HG02678 (cell line): ENCODE results near the gene SLC25A21.
"Not testable (repeated sequence)": the region's sequence is repeated elsewhere in the genome, so short reads cannot be mapped to it uniquely, and the experiment has no call there.

Experiments
- ATAC-seq: cut with Tn5 transposase; IDR thresholded peaks from one replicate; pipeline ENCODE4 v1.9.1; 2021; ENCODE audit warnings: mild to moderate bottlenecking, moderate library complexity; ENCODE audit not compliant: unreplicated experiment

Gene SLC25A21

DNA sequence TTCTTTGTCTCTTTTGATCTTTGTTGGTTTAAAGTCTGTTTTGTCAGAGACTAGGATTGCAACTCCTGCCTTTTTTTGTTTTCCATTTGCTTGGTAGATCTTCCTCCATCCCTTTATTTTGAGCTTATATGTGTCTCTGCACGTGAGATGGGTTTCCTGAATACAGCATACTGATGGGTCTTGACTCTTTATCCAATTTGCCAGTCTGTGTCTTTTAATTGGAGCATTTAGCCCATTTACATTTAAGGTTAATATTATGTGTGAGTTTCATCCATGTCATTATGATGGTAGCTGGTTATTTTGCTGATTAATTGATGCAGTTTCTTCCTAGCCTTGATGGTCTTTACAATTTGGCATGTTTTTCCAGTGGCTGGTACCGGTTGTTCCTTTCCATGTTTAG is 276.1 kb downstream of the SLC25A21 start:
- not testable (repeated sequence) for ATAC-seq

- no peak for ATAC-seq
These were observed 288.4 kb downstream of the SLC25A21 start for GRCh38 chr14:36884049-36884448.

DNA sequence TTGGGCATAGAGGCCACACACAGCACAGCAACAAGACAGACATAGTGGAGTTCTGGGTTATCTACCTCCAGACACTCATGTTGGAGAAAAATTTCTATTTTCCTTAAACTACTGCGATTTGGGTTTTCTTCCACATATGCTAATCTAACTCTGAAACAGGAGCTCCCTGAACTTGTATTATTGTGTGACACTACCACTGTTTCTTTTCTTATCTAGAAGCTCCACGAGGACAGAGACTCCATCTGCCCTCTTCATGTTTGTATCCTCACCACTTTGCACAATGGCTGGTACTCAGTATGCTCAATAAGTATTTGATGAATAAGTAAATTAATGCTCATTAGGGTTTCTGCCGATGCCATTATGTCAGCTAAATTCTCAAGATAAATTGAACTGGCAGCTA is 292.1 kb downstream of the SLC25A21 start:
- no peak for ATAC-seq

DNA sequence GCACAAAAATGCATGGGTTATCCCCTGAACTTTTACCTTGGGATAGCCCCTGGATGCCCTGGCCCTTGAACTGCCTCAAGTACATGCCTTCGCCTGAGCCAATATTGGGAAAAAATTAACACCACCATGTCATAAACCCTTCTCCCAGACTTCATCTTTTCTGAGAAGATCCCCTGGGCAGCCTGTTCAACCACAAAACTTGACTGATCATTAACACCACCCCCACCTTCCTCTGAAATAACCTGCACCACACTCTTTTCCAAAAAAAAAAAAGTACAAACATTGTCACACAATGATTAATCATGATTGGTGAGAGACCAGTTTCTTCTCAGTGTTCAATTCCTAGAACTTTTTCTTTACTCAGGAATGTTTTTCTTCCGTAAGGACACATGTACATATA is 292.8 kb downstream of the SLC25A21 start:
- ATAC-seq = no peak

- ATAC-seq = no peak
These were observed 297.8 kb downstream of the SLC25A21 start for GRCh38 chr14:36874396-36875138.

- no peak for ATAC-seq
These were observed 301.6 kb downstream of the SLC25A21 start for GRCh38 chr14:36870776-36871175.

GRCh38 chr14:36869125-36869524 is 303.3 kb downstream of the SLC25A21 start:
- ATAC-seq = no peak

DNA sequence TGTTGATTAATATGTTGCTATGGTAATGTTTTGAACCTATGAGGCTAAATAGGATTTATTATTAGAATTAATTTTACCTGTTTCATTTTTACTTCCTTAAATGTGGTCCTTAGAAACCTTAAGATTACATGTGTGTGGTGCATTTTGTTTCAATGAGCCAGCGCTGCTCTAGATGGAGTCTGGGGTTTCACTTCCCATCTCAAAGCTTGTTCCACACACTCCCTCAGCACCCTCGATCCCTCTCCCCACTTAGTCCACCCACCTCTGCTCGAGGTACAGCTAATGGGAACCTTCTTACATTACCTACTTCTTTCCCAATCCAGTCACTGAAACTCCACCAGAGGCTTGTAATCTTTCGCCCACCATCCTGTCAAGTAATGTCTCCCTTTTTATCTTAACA is 305.5 kb downstream of the SLC25A21 start:
- peak; percentile 82 for ATAC-seq

DNA sequence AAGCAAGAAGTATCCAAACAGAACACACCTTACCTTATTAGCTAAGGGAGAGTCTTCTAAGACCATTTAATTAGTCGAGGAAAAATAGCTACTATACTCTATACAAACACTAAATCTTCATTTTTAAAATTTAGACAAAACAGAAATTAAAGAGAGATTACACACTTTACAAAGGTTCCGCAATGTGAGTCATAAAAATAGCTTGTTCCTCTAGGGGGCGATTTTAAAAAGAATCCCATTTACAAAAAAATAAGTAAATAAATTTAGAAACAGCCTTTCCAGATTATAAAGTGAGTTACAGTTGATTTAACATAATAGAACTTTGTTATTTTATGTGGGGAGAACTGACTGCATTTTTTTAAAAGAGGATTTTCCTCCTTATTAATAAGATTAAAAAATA is 309.1 kb downstream of the SLC25A21 start:
- no peak for ATAC-seq

- ATAC-seq = not testable (repeated sequence)
These were observed 310.2 kb downstream of the SLC25A21 start for GRCh38 chr14:36862237-36862636.

DNA sequence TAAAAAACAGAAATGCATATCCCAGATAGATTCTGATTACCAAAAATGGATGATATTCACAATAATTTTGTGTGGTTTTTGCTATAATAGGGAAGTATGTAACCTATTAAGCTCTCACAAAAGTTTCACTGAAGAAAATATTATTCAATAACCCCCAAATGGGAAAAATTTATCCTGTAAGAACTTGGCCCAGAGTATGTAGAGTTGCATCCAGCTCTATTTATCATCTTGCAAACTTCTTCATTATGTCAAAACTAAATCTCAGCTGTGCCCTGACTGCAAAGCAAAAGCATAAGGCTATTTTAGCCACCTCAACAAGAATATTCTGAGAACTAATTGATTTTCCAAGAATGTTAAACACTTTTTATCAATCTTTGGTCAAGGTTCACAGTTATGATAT is 311.6 kb downstream of the SLC25A21 start:
- ATAC-seq = no peak

DNA sequence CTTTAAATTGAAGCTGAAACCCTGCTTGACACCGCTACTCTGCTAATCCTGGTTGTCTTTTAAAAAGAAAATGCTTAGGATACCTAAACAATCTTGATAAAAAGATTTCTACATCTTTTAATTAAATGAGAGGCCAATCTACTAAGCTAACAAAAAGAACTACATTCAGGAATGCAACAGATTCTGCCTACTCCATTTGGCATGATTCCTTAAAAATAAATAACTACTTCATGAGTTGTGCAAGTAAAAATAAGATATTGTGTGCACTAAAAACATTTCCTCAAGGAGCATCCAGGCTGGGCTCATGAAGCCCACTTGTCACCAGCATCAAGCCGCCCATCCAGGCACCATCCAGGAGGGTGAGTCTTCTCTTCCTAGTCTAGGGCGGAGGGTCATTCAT is 313.3 kb downstream of the SLC25A21 start:
- ATAC-seq = no peak

- no peak for ATAC-seq
These were observed 314.5 kb downstream of the SLC25A21 start for GRCh38 chr14:36857842-36858445.

- ATAC-seq = no peak
These were observed 315.3 kb downstream of the SLC25A21 start for GRCh38 chr14:36857136-36857535.

DNA sequence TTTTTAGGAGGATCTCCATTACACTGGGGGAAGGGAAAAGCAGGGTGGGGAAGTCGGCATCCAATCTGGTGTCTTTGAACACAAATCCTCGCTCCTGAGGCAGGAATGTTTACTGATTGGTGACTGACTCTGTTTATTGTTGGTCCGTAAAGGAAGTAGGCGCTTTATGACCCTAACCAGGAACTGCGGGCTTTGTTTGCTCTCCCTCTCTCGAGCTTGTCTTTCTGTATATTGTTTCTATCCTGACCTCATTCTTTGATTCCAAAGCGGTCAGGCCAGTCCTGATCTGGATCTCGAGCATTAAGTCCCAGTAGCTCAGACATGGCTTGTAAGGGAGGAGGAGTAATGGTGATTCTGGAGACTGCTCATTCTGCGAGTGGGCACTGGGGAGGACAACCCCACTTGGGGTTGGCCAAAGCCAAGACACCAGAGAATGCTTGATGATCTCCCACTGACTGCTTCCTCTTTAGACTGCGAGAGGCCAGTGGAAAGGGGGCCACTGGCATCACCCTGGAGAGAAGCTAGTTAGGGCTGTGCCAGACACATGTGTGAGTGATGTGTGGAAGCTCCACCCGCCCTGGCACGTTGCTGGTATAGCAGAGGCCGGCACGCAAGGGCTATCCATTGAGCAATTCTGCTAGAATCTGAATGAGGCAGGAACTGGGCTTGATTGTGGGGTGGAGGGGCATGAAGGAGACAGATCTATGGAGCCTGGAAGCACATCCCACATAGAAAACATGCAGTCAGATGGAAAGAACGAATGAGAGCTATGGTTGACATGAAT is 316.1 kb downstream of the SLC25A21 start:
- no peak for ATAC-seq

DNA sequence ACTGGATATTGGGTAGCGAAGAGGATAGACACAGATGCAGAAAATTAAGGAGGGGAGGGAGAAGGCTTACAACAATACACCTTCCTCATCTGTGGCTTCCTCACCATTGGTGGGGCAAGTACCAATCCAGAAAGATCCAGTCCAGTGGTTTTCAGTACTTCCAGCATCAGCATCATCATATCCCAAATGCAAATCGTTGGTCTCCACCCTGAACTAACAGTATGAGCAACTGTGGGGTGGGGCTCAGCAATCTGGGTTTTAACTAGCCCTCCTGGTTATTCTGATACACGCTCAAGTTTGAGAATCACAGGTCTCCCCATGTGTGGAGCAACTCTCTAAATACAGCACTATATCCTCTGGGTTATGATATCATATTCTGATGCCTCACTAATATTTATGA is 317.0 kb downstream of the SLC25A21 start:
- no peak for ATAC-seq

GRCh38 chr14:36852981-36853691 is 319.3 kb downstream of the SLC25A21 start:
- no peak for ATAC-seq

GRCh38 chr14:36848213-36848612 is 324.2 kb downstream of the SLC25A21 start:
- ATAC-seq = no peak

- no peak for ATAC-seq
These were observed 325.0 kb downstream of the SLC25A21 start for GRCh38 chr14:36847366-36847765.

- no peak for ATAC-seq
These were observed 326.9 kb downstream of the SLC25A21 start for GRCh38 chr14:36845356-36846012.
